GM04503 (cell line): ENCODE measurements around the gene RNASE3.
"Not testable (repeated sequence)": the region's sequence is repeated elsewhere in the genome, so short reads cannot be mapped to it uniquely, and the experiment has no call there.

Experiments used
- DNase-seq: peaks from one replicate; pipeline ENCODE4 v3.0.0-alpha.2; 2012; ENCODE audit warnings: low read depth

RNASE3 gene

DNA sequence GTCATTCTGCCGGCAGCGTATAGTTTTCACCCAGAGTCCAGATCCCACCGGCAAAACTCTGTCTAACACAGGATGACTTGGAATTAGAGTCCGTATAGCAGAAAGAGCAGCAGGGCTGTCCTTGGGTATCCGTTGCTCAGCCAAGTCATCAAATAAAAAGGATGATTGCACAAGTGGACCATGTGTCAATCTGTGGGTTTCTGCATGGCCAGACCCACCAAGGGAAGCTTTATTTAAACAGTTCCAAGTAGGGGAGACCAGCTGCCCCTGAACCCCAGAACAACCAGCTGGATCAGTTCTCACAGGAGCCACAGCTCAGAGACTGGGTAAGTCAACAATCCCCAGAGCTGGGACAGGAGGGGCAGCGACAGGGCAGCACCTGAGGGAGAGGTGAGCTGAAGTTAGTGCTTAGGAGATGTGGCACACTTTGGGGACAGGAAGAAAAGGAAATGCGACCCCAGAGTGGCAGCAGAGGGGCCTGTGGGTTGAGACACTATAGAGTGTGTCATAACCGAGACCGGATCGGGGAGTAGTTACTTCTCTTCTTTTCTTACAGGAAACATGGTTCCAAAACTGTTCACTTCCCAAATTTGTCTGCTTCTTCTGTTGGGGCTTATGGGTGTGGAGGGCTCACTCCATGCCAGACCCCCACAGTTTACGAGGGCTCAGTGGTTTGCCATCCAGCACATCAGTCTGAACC lies at the start of gene RNASE3:
Gene RNASE3 (plus strand): TSS at position 260 of the 700 bp plus-strand sequence. CDS start 302 bp downstream, at position 562.
- DNase-seq = not testable (repeated sequence)

DNA sequence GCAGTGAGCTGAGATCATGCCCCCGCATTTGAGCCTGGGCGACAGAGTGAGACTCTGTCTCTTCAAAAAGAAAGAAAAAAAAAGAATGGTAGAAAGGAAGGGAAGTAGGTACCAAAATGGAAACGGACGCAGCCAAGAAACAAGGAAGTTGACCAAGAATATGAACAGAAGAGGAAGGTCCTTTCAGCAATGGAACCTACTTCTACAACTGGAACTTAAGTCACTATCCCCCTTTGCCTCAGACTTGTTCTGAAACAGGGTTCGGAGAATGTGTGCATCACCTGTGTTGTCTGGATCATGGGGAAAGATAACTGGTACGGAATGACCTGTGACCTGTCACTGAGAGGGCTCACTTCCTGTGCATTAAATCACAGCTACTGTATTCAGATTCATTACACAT lies 44.6 kb upstream of the RNASE3 start:
- DNase-seq = no peak

DNA sequence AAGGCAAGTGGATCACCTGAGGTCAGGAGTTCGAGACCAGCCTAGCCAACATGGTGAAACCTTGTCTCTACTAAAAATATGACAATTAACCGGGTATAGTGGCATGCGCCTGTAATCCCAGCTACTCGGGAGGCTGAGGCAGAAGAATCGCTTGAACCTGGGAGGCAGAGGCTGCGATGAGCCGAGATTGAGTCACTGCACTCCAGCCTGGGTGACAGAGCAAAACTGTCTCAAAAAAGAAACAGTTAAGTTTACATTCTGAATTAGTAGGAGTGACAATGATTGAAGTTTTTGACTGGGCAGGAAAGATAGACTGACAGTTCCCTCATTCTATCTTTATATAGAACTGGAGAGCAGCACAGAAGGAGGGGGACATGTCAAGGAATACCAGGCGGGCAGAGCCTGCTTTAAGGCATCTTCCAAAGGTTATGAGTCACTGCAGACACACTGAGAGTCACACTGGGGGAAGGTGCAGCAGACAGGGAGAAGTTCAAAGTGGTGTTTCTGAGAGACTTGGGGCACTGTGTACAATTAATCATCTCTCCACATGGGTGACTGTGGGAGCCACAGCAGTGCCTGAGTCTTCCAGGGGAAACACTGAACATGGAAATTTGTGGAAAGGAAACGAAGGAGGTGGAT lies 42.8 kb upstream of the RNASE3 start:
- DNase-seq = no peak

DNA sequence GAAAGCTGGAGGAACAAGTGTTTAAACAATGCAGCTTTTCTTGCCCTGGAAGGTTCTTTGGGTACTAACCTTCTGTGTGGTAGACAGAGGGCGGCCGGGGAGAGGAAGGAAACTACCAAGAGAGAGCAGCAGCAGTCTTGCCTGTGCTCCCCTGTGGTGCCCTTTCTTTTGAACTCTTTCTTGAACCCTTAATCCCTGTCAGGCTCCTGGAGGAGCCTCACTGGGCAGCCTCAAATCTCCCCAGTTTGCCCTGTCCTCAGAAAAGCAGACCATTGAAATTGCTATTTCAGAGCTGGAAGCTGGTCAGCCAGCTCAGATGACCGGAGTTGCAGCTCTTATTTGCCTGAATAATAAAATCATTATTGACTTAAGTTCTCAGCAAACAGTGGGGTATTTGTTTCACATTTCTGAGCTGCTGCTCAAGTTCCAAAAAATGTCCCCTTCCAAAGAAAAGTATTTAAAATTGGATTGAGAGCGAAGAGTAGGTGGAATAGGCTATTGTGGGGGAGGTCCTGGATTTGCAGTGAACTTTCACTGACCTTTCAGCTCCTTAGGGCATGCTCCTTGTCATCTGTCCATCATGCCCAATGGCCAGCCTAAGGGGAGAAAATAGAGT lies 42.1 kb upstream of the RNASE3 start:
- DNase-seq = no peak

DNA sequence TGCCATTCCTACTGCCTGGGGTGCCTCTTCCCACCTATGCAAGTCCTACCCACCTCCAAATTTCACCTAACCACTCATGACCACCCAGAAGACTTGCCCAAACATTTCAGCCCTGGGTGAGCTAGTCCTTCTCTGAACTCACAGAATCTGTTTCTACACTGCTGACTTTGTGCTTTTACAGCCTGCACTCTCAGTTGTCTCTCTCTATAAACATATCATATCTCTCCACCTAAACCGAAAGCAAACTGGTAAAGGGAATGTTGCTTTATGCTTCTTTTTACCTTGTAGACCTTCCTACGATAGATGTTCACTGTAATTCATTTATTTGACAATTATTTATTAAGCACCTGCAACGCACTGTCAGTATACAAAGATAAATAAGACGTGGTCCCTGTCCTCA lies 38.1 kb upstream of the RNASE3 start:
- no peak for DNase-seq

DNA sequence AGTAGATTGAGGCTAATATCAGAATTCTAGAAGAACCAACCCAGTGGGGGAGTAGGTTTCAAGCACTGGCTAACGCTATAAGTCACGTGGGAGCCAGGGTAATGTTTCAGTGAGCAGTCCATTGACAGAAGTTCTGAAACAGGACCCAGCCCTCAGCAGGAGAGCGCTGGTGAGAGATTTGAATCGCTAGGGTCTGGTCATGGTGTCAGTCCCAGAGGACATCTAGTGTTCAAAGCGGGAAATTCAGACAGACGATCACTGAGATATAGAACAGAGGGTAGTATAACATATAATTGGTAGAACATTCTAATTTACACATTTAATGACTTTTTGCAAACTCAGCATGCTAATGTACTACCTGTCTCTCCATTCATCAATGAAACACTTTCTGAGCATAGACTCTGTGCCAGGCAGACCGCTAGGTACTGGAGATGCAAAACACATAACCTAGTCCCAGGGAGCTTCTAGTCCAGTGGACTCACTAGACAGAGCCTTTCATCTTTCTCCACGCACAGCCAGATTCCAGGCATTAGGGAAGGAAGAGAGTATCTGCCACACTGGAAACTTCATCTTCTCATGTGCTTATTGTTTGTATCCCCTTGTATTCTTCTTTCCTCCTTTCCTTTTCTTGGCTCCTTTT lies 35.4 kb upstream of the RNASE3 start:
- DNase-seq = no peak

DNA sequence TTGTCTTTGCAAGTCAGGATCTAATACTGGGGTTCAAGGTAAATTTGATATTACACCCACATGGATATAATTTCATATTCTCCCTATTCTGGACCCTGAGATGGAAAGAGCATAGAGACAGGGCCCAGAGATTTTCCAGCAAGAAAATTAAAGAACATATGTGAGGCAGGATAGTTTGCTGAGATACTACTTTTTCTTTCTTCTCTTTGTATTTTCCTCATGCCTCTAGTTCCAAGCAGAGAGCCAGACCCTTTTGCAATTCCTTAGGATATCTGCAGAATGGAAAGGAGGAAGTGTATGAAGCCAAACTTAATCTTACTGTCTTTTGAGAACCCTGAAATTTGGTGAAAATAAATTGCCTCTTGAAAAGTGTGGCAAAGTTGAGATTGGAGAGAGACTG lies 34.0 kb upstream of the RNASE3 start:
- DNase-seq = no peak

DNA sequence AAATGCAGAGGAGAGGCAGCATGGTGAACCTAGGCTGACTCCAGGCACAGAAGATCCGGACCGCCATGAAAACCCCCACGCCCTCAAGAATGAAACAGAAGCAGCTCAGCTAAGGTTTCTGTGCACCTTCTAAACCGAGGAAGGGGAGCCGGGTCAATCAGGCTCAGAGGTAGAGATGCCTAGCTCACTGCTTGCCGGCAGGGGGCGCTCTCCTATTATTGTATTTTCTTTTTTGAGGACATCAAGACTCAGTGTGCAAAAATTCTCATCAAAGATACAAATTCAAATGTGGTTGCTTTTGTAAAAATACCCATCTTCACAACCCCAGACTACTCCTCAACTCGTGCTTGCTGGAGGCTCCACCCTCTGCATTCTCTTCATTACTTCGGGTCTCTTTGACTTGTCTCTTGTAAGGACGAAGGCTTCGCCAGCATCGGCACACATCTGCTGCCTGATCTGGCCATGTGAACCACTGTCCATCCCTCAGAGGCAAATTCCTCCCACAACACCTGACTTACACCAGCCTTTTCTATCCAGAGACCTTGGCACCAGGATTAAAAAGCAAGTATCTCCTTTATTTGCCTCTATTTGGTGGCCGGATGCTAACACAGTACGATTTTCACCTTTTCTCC lies 33.4 kb upstream of the RNASE3 start:
- DNase-seq = no peak

DNA sequence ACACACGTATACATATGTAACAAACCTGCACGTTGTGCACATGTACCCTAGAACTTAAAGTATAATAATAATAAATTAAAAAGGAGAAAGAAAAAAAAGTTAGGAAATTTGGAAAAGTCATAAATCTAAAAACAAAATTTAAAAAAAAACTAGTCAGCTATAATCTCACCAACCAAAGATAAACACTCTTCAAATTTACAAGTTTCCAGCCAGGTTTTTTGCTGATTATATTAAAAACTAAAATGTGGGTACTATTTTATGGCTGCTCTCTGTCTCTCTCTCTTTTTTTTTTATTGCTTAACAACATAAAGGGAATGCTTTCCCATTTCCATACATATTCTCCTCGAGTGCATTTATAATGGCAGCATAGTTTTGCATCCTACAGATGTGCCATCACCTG lies 25.0 kb upstream of the RNASE3 start:
- no peak for DNase-seq

DNA sequence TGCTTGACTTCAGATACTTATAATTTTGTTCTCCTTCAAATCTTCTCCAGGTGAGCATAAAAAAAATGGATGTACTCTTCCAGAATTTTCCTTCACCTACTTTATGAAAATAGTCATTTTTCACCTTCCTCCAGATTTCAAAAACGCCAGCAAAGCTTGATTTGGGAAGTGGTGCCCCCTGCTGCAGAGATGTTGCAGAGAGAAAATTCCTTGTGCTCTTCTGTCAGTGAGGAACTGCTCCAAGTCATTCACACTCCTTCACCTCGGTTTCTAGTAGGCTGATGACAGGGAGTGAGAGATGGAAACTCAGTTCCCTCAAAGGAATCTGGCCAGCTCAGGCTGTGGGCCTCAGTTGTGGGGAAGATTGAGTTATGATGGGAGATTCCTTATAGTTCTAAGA lies 24.2 kb upstream of the RNASE3 start:
- DNase-seq = no peak

DNA sequence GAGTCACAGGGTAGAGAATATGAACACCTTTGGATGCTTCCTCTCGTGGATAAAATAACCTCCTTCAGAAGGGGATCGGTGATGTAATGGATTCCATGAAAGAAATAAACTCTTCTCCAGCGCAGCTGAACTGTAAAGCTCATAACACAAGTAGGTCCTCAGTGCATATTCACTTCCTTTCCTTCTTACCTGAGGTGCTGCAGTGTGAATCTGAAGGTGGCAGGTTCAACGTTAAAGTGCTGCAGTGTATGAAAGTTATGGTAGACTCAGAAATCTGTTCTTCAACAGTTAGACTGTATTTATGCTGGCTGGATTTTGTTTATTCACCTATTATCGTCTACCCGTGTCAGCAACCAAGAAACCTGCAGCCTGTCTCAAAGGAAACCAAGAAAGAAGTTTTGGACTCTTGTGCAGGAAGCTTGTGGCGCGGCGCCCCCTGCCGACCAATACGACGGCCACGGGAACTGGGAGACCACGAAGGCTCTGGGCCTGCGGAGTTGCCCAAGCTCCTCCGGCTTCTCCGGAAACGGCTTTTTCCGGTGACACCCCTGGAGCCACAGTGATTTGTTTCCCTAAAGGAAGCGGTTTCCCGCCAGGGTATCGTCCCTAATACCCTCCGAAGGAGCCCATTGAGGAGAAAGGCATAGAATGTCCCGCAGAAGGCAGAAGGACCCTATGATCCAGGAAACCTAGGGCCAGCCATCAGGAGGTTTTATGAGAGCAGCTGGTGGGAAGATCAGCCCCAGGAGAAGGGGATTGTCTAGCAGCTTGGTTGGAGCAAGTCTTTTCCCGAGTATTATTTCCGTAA lies 17.6 kb upstream of the RNASE3 start:
- no peak for DNase-seq

DNA sequence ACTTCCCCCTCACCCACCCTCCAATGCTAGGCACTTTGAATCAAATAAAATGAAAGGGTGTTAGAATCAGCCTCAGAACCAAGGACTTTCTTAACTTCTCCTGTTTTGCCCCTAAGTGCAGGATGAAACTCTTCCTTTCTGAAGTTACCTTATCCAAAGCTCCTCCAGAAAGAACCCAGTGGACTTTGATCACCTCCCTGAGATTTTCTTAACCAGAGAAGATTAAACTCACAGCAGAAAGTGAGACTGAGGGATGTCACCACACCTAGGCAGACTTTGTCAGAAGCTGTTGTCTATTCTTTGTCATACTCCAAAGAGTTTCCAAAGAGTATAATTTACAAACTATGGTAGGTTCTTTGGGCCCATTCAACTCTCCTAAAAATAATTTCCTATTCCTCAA lies 14.2 kb upstream of the RNASE3 start:
- DNase-seq = no peak

DNA sequence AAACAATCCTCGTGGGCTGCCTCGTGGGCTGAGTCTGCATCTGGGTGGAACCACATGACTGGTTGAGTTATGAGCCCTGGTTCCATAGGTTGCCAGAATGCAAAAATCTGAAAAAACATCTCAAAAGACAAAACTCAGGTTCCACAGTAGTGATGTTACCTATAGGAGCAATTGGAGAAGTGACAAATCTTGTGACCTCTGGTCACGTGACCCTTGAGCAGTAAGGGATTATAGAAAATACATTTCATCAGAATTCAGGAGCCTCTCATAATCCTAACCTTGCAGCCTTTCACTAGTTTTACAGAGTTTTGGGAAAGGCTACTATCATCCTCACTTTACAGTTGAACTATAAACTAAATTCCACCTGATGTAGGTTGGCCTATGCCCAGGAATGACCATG lies 12.5 kb upstream of the RNASE3 start:
- DNase-seq = no peak

DNA sequence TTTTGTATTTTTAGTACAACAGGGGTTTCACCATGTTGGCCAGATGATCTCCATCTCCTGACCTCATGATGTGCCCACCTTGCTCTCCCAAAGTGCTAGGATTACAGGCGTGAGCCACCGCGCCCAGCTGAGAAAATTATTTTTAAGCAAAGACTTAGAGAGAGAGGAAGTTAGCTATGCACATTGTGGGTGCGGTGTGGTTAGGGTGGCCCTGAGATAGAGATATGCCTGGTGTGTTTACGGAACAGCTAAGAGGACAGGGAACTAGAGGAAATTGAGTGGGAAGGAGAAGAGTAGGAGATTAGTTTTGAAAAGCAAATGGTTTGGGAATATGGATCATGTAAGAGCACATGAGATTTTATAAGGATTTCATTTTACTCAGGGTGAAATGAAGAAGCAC lies 10.0 kb upstream of the RNASE3 start:
- DNase-seq = not testable (repeated sequence)

DNA sequence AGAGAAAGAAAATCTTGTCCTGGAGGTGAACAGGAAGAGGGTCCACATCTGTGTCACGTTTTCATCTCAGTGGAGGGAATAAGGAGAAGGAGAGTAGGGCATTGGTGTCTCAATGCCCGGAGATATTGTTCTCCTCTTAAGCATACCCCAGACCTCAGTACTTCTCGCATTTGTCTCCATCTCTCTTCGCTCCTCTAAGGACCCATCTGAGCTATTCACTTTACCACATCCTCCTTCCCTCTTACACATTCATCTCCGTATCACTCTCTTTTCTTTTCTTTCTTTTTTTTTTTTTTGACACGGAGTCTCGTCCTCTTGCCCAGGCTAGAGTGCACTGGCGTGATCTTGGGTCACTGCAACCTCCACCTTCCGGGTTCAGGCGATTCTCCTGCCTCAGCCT lies 8.4 kb upstream of the RNASE3 start:
- not testable (repeated sequence) for DNase-seq

DNA sequence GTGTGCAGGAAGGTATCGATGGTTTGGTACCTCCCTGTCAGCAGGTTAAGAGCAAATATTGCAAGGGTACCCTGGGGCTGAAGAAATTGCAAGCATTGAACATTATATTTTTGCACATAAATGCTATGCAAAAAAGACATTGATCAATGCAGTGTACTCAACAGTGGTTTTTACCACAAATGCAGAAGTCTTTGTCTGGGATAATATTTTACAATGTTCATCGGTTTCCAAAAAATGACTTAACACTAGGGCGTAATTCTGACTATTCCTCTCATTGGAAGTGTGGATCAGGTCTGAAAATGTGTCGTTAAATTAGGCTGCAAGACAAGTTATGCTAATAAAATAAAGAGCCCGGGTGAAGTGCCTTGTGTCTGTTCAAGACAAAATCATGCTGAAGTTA lies 2.8 kb upstream of the RNASE3 start:
- DNase-seq = not testable (repeated sequence)

DNA sequence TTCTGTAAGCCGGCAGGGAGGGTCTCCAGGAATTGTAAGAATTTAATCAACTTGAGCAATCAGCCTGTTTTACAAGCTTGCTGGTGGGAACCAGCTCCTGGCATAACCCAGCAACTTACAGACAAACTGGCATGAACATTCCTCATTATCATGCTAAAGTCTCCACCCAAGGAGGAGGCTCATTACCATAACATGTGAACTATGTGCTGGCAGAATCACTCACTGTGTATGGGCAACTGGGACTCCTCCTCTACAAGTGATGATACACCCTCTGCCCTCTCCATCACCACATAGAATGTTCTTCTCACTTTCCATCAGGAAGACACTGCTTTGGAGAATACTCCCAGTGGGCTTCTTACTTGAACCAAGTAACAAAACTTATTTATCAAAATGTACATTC lies 4.1 kb downstream of the RNASE3 start:
- DNase-seq = not testable (repeated sequence)

DNA sequence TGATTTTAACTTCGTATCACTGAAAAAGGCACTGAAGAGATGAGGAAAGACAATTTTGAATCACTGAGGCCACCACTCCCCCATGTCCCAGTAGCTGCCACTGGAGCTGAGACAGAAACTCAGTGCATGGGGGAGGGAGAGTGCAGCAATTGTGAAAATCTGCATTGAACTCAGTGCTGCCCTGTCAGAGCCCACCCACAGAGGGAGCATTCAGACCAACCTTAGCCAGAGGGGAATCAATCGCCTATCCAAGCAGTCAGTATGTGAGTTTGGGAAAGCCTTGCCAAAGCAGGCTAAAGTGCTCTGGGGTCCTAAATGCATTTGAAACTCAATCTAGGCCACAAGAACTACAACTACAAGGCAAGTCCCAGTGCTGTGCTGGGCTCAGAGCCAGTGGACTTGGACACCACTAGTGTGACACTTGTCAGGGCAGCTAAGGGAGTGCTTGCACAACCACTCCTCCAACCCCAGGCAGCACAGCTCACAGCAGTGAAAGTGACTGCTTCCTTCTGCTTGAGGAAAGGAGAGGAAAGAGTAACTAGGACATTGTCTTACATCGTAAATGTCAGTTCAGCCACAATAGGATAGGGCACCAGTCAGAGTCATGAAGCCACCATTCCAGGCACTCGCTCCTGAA lies 13.3 kb downstream of the RNASE3 start:
- DNase-seq = no peak

DNA sequence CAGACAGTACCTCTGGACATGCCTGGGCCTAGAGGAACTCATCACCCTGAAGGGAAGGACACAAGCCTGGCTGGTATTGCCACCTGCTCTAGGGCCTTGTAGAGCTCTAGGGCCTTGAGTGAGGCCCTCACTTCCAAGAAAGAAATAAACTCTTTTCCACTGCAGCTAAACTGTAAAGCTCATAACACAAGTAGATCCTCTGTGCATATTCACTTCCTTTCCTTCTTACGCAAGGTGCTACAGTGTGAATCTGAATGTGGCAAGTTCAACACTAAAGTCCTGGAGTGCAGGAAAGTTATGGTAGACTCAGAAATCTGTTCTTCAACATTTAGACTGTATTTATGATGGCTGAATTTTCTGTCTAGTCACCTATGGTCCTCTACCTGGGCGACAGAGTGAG lies 14.5 kb downstream of the RNASE3 start:
- no peak for DNase-seq

DNA sequence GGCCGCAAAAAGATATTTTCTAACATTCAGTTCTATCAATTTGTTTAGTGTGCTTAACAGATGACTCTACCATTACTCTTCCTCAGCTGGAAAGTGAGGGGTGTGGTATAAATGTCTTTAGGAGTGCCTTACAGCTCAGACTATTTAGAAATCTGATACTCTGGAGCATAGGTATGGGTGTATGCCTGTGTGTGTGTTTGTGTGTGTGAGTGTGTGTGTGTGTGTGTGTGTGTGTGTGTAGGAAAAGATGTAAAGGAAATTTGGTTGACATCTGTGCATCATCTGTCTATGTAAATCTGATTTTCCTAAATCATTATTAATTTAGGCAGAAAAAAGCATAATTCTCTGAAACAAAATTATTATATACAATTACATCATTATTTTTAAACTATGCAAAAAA lies 16.0 kb downstream of the RNASE3 start:
- no peak for DNase-seq

DNA sequence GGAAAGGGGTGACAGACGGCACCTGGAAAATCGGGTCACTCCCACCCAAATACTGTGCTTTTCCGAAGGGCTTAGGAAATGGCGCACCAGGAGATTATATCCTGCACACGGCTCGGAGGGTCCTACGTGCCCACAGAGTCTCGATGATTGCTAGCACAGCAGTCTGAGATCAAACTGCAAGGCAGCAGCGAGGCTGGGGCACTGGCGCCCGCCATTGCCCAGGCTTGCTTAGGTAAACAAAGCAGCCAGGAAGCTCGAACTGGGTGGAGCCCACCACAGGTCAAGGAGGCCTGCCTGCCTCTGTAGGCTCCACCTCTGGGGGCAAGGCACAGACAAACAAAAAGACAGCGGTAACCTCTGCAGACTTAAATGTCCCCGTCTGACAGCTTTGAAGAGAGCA lies 19.6 kb downstream of the RNASE3 start:
- DNase-seq = not testable (repeated sequence)
